Stimulated activated CD8-positive, alpha-beta memory T cell treated with anti-CD3 and anti-CD28 coated beads, Interleukin-12 subunit alpha, Interleukin-12 subunit beta, amount 100 ng/mL, for 24 hours (primary cell): Measurements from ENCODE around the gene LRRC17.
"Not testable (repeated sequence)": the region's sequence is repeated elsewhere in the genome, so short reads cannot be mapped to it uniquely, and the experiment has no call there.

Source experiments
- DNase-seq: peaks from one replicate; pipeline ENCODE4 v3.0.0-alpha.2; 2020; ENCODE audit errors: extremely low read depth

The LRRC17 gene

GRCh38 chr7:102942868-102943267 is 30.1 kb downstream of the LRRC17 start:
- no peak for DNase-seq

GRCh38 chr7:102943423-102944169 is 30.8 kb downstream of the LRRC17 start:
- DNase-seq: no peak

DNA sequence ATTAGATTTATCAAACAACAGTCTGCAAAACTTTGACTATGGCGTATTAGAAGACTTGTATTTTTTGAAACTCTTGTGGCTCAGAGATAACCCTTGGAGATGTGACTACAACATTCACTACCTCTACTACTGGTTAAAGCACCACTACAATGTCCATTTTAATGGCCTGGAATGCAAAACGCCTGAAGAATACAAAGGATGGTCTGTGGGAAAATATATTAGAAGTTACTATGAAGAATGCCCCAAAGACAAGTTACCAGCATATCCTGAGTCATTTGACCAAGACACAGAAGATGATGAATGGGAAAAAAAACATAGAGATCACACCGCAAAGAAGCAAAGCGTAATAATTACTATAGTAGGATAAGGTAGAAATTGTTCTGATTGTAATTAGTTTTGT is 31.4 kb downstream of the LRRC17 start:
- DNase-seq: no peak

GRCh38 chr7:102951839-102952238 is 39.0 kb downstream of the LRRC17 start:
- DNase-seq: no peak

DNA sequence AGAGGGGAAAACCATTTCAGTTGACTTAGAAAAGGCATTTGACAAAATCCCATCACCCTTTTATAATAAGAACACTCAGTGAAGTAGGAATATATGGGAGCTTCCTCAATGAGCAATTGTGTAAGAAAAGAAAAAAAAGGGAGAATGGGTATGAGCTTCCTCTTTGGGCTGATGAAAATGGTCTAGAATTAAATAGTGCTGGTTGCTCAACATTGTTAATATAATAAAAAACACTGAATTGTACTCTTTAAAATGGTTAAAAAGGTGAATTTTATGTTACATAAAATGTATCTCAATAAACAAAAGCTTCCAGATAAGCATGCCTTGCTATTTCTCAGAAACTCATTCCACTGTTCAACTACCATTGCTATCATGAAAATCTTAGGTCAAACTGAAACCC is 40.6 kb downstream of the LRRC17 start:
- no peak for DNase-seq

- not testable (repeated sequence) for DNase-seq
These were observed 41.6 kb downstream of the LRRC17 start for GRCh38 chr7:102954359-102954758.

- not testable (repeated sequence) for DNase-seq
These were observed 45.2 kb downstream of the LRRC17 start for GRCh38 chr7:102958004-102958403.

DNA sequence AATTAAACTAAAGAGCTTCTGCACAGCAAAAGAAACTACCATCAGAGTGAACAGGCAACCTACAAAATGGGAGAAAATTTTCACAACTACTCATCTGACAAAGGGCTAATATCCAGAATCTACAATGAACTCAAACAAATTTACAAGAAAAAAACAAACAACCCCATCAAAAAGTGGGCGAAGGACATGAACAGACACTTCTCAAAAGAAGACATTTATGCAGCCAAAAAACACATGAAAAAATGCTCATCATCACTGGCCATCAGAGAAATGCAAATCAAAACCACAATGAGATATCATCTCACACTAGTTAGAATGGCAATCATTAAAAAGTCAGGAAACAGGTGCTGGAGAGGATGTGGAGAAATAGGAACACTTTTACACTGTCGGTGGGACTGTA is 49.2 kb downstream of the LRRC17 start:
- not testable (repeated sequence) for DNase-seq

GRCh38 chr7:102966465-102966864 is 53.7 kb downstream of the LRRC17 start:
- DNase-seq: no peak

DNA sequence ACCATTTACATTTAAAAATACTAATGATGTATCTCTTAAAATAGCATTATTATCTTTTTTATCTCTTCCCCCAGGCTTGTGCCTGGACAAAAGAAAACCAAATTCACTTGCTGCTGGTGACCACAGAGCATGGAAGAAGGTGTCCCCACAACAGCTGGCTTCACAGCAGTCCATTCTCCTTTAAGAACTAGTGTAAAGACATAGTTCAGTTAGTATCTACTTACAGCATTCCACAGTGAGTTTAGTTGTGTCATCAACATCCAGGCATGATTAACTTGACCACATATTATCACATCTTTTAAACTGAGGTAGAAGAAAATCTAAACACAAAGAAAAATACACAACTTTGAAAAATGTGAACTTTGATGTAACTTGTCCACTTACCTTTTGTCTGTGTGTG is 55.0 kb downstream of the LRRC17 start:
- no peak for DNase-seq

DNA sequence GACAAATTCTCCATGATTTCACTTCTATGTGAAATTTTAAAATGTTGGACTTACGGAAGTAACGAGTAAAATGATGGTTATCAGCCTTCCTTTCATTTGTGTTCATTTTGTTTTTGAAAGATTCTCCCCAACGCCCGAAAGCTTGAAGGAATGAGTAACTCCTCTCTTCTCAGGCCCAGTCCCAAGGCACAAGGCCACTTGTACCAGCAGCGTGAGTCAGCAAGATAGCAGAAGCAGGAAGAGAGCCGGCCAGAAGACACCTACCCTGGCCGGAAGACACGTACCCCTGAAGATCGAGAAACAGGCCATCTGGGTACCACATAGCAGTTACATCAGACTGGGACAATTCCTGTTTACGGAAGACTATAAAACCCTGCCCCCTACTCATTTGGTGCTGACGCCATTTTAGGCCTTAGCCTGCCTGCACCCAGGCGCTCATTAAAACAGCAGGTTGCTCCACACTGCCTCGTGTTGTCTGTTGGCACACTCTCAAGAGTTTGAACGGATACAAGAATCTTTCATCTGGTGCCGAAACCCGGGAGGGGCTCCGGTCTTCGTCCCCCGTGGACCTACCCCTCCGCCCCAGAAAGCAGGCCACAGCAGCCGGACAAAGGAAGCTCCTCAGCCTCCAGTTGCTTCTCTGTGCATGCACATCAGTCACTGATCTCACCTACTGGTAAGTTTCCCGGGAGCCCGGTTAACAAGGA is 60.4 kb downstream of the LRRC17 start:
- no peak for DNase-seq

DNA sequence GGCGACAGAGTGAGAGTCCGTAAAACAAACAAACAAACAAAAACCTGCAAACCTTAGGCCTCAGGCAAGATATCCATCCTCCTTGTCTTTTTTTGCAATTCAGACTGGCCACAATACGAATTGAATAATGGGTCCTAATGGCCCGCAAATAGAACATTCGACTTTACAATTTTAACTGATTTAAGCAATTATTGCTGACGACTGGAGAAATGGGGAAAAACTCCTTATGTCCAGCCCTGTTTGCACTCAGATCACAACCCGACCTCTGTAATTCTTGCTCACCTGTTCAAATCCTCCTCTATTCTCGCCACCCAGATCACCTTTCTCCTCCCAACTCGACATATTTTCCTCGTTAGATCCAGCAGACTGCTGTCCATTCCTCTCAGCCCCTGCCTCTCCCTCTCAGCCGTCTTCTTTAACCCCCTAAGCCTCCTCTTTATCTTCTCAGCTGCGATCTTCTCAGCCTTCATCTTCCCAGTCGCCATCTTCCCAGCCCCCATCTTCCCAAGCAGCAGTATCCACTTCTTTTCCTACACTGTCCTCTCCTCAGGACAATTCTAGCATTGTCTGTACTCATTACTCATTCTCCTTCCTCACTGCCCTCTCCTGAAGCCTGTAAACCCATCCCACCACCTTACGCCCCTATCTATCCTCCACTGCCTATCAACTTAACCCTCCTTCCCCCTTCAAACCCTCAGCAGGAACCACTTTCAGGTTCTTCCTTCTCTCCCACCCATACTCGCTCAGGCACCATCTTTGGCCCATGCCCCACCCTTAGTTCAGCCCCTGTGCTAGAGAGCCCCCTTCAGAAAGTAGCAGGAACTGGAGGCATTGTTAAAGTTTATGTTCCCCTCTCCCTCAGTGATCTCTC is 61.8 kb downstream of the LRRC17 start:
- no peak for DNase-seq

GRCh38 chr7:102975854-102976253 is 63.1 kb downstream of the LRRC17 start:
- no peak for DNase-seq

- DNase-seq: no peak
These were observed 63.7 kb downstream of the LRRC17 start for GRCh38 chr7:102976493-102976892.

DNA sequence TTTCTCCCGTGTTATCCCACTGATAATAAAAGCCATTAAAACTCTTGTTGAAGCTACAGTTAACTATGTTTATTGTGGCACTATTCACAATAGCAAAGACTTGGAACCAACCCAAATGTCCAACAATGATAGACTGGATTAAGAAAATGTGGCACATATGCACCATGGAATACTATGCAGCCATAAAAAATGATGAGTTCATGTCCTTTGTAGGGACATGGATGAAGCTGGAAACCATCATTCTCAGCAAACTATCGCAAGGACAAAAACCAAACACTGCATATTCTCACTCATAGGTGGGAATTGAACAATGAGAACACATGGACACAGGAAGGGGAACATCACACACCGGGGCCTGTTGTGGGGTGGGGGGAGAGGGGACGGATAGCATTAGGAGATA is 64.8 kb downstream of the LRRC17 start:
- not testable (repeated sequence) for DNase-seq

GRCh38 chr7:102978284-102978683 is 65.5 kb downstream of the LRRC17 start:
- DNase-seq: no peak

GRCh38 chr7:102979670-102980069 is 66.9 kb downstream of the LRRC17 start:
- DNase-seq: no peak

DNA sequence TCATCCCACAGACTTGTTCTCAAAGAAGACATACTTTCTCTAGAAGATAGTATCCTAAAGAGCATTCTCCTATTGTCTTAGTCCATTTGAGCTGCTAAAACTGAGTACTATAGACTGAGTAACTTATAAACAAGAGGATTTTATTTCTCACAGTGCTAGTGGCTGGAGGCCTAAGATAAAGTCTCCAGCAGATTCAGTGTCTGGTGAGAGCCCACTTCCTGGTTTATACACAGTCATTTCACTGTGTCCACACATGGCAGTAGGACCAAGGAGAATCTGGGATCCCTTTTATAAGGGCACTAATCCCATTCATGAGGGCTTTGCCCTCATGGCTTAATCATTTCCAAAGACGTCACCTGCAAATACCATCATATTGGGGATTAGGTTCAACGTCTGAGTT is 68.7 kb downstream of the LRRC17 start:
- no peak for DNase-seq

DNA sequence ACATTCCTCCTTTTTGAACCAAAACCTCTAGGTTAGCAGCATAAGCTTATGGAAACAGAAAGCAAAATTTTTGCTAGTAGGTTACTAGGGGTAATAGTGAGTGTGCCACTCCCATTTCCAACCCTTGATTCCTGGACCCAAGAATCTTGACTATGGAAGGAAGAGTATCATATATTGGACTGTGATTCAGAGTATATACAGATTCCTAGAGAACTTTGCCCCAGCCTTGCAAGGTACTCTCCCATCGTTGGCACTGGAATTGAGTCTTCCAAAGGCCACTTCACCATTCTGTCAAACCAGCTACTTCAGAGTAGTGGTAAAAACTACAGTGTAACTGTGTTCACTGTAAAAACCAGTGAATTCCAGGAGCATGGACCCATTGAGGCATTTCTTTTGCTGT is 69.4 kb downstream of the LRRC17 start:
- DNase-seq: no peak

GRCh38 chr7:102983602-102984001 is 70.8 kb downstream of the LRRC17 start:
- no peak for DNase-seq

GRCh38 chr7:102985176-102985783 is 72.5 kb downstream of the LRRC17 start:
- no peak for DNase-seq

DNA sequence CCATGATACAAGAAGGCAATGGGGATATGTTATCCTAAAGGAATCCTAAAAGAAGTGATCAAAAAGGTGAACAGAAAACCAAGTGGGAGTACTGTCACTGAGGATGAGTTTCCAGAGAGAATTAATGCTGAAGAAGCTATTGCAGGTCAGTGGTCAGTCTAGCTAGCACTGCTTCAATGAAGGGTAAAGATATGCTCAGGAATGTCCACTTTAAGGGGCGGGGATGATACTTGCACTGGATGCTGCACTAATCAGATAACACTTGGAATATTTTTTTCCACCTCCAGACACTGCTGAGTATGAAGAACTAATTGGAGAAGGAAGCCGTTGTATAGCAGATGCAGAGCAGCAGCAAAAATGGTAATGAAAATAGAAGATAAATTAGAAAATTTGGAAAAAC is 75.3 kb downstream of the LRRC17 start:
- DNase-seq: no peak
